Activated CD4-positive, CD25-positive, alpha-beta regulatory T cell (primary cell): ENCODE data around the gene EYA4.
"Not testable (repeated sequence)": the region's sequence is repeated elsewhere in the genome, so short reads cannot be mapped to it uniquely, and the experiment has no call there.

Source experiments
- DNase-seq, 4 experiments: peaks; one replicate each; lab custom pipeline; 2025; lab: John Stamatoyannopoulos, UW

EYA4 gene

DNA sequence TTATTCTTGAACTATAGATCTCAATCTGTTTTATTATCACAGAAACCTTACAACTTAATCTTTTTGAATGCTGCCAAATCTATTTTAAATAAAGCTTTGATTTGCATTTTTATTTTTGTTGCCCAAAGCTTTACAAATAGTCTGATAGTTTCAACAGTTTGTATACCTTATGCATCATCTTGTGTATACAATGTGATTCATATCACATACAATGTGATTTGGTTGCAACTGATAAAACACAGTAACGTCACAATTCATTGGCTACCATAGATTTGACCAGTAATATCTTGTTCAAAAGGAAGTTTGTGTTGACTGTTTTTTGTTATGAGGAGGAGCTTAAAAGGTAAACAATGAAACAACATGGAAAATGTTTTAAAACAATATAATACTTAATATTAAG lies 110.9 kb downstream of the EYA4 start:
- no peak for DNase-seq

DNA sequence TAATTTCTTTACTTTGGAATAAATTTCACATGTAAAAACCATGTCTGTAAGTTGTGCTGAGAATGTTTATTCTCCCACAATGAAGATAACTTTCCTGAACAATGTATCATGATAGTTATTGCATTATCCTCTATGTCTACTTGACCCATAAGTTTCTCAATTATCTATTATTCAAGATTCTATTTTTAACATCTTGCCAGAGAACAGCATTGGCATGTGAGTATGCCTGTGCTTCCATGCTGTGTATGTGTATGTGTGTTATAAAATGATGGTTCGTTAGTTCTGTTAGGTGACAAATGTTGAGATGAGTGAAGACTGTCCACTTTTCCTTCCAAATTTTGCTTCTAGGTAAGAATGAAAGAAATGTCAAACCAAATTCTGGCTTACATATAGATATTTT lies 111.9 kb downstream of the EYA4 start:
- no peak for DNase-seq

DNA sequence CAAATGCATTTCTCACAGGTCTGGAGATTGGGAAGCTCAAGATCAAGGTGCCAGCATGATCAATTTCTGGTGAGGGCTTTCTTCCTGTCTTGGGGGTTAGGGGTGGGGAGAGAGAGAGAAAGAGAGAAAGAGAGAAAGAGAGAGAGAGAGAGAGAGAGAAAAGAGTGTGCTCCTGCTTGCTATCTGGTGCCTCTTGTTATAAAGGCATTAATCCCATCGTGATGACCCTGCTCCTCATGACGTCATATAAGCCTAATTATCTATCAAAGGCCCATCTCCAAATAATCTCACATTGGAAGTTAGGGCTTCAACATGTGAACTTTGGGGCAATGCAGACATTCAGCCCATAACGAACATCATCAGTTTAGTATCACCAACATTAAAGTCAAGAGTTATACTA lies 114.8 kb downstream of the EYA4 start:
- no peak for DNase-seq

DNA sequence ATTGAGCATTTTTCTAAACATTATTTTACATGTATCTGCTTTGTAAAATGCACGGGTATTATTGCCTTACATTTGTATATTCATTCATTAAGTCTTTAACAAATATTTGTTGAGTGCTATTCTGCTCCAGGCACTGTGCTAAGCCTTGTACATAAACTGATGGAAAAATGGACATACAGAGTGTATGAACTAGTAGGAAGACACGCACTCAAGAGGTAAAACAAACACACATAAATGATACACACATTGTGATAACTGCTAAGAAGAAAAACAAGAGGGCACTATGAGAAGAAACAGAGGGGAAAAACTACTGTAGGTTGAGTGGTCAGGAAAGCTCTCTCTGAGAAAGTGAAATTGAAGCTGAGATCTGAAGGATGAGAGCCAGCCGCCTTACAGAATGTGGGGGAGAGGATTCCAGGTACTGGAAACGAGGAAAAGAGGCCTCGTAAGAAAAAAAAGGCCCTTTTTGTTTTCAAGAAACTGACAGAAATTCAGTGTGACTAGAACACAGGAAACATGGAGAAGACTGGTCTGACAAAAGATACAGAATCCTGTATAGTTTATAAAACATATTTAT lies 117.5 kb downstream of the EYA4 start:
- no peak for DNase-seq

DNA sequence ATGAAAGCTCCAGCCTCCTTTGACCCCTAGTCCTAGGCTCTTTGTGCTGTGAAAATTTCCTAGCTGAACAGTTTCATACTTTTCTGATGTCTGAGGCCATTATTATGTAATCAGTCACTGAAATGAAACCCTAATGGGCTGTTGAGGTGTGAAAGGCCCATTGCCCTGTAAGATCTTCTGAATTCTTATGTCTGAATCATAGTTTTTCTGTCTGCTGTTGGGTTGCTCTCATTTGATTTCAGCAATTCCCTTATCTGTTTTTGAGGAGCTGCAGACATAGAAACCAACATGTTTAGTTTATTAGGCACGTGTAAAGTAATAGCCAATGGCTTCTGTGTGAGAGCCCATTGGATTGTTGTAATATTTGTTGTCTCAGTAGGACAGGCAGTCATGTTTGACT lies 118.1 kb downstream of the EYA4 start:
- DNase-seq, result no peak

DNA sequence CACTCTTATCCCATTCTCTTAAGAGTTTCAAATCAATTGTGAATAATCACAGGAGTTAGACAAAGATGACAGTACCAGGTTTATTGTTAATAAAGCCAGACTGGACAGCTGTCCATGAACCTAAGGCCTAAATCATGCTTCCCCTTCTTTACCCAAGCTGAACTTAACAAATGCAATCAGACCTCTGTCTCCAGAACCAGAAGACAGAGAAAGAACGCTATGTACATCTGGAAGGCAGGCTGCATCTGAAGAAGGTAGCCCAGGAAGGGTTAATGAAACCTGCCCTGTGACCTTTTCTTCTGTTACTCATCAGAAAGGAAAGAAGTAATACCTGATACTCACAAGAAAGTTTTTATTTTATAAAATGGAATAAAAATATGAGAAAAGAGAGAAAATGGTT lies 118.6 kb downstream of the EYA4 start:
- no peak for DNase-seq

DNA sequence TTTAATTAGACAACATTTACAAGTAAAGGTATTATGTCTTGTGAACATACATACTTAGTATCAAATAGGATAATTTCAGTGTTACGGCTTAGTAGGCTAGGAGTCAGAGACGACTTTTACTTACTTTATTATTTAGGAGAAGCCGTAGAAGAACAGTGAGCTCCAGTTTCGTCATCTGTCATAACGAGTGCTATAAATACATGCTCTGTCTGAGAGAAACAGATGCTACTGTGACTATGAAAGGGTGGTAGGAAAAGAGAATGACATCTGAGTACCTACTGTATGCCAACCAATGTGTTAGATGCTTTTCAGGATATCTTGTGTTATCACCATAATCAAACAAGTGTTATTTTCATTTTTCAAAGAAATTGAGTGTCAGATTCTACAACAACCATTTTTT lies 119.0 kb downstream of the EYA4 start:
- no peak for DNase-seq

DNA sequence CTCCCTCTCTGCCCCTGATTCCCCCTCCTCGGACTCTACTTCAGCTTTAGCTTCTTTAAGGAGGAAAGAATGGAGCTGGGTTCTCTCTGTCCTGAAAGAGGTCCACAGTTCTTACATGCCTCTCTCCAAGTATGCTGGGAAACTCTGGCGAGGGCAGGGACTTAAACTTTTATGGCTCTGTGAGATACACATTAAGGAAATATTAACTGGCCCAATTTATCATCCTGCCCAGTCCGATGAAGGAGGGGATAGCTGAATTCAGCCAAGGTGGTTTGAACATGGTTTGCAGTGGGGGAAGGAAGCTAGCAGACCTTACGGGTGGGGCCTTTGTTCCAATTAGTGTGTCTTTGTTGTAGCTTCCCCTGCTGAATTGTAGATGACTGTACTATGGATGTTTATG lies 121.7 kb downstream of the EYA4 start:
- no peak for DNase-seq

DNA sequence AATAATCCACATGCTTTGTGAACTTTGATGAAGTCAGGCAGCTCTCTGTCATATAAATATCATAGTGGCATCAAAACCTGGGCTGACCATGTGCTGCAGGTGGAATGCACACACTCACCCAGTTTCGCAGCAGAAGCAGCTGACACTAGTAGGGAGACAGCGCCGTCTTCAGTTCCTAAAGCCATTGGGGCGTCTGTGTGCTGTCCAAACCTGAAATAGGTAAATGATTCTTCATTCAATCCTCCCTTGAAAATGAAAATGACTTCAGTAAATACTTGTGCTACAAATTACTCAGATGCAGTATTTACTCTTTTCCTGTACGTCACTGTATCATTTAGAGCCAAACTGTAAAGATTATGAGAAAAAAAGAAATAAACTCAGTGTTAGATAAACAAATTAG lies 127.5 kb downstream of the EYA4 start:
- no peak for DNase-seq

DNA sequence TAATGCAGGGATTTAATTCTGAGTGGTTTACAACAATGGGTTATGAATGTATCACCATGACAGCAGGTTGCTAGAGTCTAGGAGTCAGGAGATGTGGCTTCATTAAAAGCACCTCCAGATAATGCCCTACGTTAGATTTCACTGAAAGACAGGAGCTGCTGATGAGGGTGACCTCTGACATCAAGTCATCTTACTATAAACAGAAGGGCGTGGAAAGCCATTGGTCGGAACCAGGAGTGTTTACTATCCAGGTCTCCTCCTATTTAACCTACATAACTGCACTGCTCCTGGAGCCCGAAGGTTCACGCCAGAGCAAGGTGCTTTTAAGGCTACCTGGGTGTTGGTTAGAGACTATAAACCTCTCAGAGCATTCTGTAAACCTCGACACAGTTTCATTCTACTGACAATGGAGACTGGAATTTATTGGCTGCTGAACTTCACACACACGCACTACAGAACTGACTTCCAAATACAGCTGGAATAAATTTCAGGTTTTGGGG lies 128.7 kb downstream of the EYA4 start:
- DNase-seq, result no peak

DNA sequence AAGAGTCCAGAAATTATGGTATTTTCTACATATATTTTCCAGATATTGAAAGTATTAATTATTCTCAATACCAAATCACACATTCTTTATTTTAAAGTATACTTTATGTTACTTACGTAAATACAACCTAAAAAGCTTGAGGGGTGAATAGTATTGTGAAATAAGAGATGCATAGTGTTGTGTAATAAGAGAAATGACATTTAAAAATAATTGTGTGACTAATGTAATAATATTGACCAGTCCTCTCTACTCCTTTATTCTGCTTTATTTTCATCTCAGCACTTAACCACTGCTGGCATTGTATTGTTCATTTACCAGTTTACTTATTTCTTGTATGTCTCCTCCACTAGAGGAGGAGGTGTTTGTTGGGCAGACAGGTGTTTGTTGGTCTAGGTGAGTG lies 135.6 kb downstream of the EYA4 start:
- DNase-seq, result no peak

DNA sequence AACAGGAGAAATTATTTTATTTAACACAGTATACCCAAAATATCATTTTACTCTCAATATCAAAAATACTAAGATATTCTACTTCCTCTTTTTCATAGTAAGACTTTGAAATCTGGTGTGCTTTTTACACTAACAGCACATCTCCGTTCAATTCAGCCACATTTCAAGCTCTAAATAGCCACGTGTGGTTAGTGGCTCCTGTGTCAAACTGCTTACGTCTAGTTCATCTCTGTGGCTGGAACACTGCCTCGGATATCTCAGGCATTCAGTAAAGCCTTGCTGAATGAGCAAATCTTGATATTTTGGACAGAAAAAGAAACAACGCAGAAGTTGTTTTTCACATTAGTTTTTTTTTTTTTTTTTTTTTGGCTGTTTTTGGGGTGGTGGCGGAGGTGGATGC lies 136.1 kb downstream of the EYA4 start:
- DNase-seq, result no peak

DNA sequence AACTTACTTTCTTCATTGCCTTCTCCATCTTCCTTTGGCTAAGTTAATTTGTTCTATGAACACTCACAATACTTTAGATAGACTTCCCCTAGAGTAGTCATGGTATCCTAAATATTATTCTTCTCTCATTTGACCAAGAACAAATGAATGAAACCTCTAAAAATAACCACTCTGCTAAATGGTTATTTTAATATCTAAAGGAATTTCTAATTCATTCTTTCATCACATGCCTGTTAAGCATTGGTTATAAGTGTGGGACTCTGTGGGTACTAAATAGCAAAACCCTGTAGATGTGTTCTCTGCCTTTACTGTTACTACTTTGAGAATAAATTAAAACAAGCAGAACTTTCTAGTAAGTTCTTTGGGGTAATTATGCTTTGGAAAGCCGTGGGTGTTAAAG lies 138.9 kb downstream of the EYA4 start:
- DNase-seq, result no peak

DNA sequence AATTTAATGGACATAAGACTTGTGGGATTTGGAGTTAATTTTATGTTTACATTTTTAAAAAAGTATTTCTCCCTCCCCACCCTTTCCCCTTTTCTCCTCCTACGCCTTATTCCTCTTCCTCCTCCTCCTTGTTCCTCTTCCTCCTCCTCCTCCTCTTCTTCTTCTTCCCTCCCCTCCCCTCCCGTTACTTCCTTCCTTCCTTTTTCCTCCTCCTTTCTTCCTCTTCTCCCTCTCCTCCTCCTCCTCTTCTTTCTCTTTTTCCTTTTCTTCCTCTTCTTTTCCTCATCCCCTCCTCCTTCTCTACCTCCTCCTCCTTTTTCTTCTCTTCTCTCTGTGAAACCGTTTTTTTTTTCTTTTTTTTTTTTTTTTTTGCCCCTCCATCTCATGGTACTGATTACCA lies 139.6 kb downstream of the EYA4 start:
- no peak for DNase-seq

DNA sequence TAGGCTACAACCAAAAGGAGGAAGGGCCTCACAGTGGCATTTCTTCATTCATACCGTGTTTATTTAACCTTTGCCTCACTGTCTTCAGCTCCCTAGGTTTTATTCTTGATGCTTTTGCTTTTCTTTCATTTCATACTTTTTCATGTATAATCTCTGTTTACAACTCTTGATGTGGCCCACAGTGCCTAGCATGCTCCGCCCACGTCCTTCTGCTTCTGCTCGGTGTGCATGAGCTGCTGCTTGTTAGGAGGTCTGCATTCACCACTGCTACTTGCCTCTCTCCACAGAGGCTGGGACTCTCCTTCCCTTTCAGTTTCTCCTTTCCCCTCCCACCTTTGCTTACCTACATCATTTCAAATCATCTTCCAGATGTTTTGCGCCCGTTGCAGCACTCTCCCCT lies 147.6 kb downstream of the EYA4 start:
- DNase-seq, result no peak

DNA sequence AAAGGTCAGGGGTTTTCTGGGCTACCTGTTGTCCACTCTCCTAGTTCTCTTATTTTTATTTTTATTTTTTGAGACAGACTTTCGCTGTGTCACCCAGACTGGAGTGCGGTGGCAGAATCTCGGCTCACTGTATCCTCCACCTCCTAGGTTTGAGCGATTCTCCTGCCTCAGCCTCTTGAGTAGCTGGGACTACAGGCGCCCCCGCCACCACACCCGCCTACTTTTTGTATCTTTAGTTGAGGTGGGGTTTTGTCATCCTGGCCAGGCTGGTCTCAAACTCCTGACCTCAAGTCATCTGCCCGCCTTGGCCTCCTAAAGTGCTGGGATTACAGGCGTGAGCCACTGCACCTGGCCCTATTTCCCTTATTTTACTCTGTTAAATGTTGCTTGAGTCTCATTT lies 149.0 kb downstream of the EYA4 start:
- DNase-seq, result no peak

DNA sequence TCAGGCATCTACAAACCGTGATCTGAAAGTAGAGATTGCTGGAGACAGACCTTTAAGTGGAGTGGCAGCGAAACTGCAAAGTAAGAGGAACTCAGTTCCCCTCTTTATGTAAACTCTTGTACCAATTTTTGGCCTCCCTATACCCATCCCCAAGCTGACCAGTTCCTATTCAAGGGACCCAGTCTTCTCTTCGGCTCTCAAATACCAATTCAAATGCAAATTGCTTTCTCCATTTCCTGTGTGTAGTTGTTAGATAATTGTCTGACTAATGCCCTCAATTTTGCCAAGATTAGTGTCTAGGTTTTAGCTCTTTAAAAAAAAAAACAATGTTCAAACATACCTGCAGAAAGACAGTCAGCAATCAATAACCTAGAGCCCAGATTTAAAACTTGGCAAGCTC lies 150.9 kb downstream of the EYA4 start:
- no peak for DNase-seq

DNA sequence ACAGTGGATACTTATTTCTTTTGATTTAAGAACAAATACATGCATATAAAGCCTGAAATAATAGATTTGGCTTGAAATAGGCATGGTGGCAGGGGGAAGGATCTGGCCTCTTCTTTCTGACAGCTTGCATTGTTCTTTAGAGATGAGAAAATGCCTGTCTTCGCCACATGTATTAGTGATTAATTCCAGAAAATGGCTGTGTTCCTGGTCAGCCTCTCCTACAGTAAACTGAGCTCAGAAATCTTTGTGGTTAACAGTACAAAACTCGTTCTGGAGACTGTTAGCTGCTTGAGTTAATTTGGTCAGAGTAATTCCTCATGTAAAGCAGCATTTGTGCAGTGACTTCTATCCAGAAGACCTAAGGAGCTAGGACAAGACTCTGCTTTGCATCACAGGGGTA lies 151.5 kb downstream of the EYA4 start:
- no peak for DNase-seq

DNA sequence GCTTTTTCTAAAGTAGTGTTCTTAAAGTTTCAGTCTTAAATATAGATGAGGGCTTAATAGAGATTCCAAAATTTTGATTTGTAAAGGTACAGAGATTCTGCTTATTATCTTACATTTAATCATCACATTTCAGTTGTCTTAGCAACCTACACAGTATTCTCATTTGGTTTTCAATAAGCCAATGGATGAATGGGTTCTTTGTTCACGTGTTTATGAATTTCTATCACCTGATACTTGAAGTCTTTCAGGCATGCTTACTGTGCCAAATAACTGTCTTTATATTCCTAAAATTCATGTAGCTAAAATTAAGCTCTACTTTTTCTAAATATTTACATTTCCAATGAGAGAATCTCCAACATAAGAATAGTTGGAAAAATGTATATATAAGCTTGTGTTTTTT lies 152.7 kb downstream of the EYA4 start:
- no peak for DNase-seq

DNA sequence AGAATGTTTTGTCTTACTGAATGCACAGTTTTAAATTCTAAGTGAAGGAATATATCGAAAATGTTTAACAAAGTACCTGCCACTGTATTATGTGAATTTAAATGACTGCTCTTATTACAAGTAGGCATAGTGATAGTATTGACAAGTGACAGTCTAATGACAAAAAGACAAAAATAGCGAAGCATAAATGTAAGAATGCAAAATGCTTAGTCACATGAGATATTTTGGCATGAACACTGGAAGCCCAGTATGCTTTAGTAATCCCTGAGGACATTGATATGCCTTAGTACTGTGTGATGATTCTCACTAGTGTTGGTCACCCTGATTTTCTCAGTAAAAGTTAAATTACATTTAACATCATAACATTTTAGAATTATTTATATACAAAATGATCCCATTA lies 153.5 kb downstream of the EYA4 start:
- no peak for DNase-seq

DNA sequence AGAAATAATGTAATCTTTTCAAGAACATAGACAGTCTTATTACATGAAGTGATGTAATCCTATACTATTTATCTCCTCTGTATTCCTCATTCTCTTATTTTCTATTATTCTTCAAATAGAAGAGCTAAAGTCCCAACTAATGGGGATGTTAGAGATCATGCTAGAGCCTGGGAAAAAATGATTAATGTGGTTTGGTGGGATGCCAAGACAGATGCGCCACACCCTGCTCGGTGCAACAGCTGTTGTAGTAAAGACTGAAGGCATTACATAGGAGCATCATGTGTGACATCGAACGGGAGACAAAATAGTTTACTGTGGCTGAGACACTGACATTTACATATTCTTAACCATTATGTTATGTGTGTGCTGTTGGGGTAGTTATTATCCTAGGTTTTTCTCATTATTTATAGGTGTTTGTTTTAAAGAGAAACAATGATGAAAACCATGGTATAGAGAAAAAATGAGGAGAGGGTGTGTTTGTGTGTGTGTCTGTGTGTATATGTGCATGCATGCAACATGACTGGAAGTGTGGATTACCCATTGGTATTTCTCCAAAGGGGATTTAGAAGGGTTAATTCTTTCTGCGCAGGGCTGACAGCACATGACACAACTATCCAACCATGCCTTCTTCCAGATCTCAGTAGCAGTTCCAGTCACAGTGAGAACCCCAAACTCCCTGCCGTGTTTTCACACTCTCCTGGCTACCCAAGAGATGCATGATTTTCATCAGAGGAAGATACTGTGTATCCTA lies 155.3 kb downstream of the EYA4 start:
- DNase-seq, result no peak

DNA sequence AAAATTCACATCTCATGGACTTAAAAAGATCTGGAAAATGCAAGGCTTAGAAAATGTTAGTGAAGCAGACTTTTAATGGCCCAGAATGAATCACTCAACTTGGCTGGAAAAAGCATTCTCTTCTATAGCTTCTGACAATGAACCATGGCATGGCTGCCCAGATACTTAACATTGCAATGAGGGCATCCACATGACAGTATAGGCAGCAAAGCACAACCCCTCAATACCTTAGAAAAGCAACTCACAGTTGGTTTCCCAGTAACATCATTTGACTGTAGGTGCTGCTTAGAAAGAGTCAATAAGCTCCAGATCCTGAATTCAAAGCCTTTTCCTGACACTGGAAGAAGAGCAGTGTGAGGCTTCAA lies 155.8 kb downstream of the EYA4 start:
- DNase-seq, result no peak

DNA sequence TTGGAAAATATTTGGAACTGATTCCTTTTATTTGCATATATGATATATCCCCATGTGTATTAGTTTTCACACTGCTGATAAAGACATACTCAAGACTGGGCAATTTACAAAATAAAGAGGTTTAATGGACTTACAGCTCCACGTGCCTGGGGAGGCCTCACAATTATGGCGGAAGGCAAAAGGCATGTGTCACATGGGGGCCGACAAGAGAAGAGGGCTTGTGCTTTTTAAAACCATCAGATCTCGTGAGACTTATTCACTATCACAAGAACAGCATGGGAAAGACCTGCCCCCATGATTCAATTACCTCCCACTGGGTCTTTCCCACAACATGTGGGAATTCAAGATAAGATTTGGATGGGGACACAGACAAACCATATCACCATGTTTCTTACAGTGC lies 156.4 kb downstream of the EYA4 start:
- DNase-seq, result not testable (repeated sequence)

DNA sequence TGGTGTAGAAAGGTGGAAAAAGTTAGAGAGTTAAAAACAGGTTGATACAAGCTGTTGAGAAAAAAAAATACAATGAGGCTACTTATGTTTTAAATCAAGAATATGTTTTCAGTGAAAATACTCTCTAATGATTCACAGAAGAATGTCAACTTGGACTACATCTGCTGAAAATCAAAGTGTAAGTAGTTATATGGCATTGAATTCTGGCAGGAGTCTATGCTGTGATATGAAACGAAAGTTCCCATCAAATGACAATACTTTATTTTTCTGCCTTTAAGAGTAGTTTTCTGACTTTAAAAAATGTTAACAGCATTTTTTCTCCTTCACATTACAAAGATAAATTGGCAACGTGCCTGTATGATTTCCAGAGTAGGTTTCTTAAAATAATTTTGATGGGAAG lies 158.3 kb downstream of the EYA4 start:
- no peak for DNase-seq
